ENCODE measurements around the gene MTERF4. TPM values are rescaled to one million over a fixed set of nuclear protein-coding genes. Genes with fewer than 3 reads are reported as not detected.
A peak's percentile ranks its signal among the peaks of the same experiment; 100 is the strongest.
"Not testable (repeated sequence)": the region's sequence is repeated elsewhere in the genome, so short reads cannot be mapped to it uniquely, and the experiment has no call there.

Gene MTERF4
- polyA plus RNA-seq, 2 of the 4 experiments (the other 2 are of a cell fraction) = 44.9 to 47.1 TPM

- Histone ChIP-seq H3K4me3 (no peak overlapping the region), H3K9me3 (no peaks in the 10 kb centered on the region), H3K4me2 (no peak overlapping the region), H3K4me1 (peaks cover 36% of the 10 kb centered on the region), H3K27ac (peak overlapping the region in 1 of 2 experiments; percentile 68; a peak in 1 of 6 replicates)
- ChIA-PET CTCF (interaction anchor here (1.0 kb wide), 1 partner anchor 565 kb away, joined by 3 read pairs; no protein-coding TSS in a partner anchor), POLR2A (interaction anchor here (0.7 kb wide), 1 partner anchor 517 kb away, joined by 3 read pairs; no protein-coding TSS in a partner anchor)
- 74% methylated on average over 4 of the region's 6 CpGs for WGBS (ENCODE audit: missing lambda C conversion rate)
- FAIRE-seq (no peak), DNase-seq (ENCODE audit: low read depth in 1 of 2, low spot score in 1 of 2) (no peak), ATAC-seq (no peak)
- TF ChIP-seq ELK1 (IDR thresholded peaks at IDR 0.05; ENCODE audit: low read depth, low read length) = no peak
- TF ChIP-seq E2F6 (IDR thresholded peaks at IDR 0.05; ENCODE audit: borderline replicate concordance, low read depth) = no peak
- no peak for TF ChIP-seq JUN (IDR thresholded peaks at IDR 0.05)
- TF ChIP-seq EP300 (IDR thresholded peaks at IDR 0.05) = no peak
- no peak for TF ChIP-seq FOSL2 (IDR thresholded peaks at IDR 0.05)
- no peak for TF ChIP-seq FOSL2 (CRISPR knock-in tag; IDR thresholded peaks at IDR 0.05)
- TF ChIP-seq ESRRA (IDR thresholded peaks at IDR 0.05; ENCODE audit: borderline replicate concordance, low read length) = no peak
- TF ChIP-seq ZFP36 (IDR thresholded peaks at IDR 0.05; ENCODE audit: borderline replicate concordance, partially characterized antibody) = no peak
- TF ChIP-seq EHF (CRISPR knock-in tag; IDR thresholded peaks at IDR 0.05) = no peak
- no peak for TF ChIP-seq MAZ (IDR thresholded peaks at IDR 0.05; ENCODE audit: borderline replicate concordance, low read depth, low read length)
Observed at GRCh38 chr2:241094924-241095420, 7.1 kb downstream of the MTERF4 start.

GRCh38 chr2:241094172-241094571 lies 7.9 kb downstream of the MTERF4 start:
- Histone ChIP-seq H3K4me3 (no peak overlapping the region), H3K9me3 (no peaks in the 10 kb centered on the region), H3K4me2 (peak overlapping the region; percentile 73), H3K4me1 (peaks cover 36% of the 10 kb centered on the region), H3K27ac (peak overlapping the region; percentile 57 to 68; a peak in 5 of 6 replicates)
- FAIRE-seq = no peak
- ChIA-PET CTCF (interaction anchor here (0.6 to 1.0 kb wide), 2 partner anchors 16 to 565 kb away, joined by 3 to 4 read pairs; no protein-coding TSS in a partner anchor), POLR2A (interaction anchor here (0.7 to 1.8 kb wide), 2 partner anchors 8 to 518 kb away, joined by 3 to 7 read pairs; partner anchors contain the start of gene MTERF4)
- WGBS (ENCODE audit: missing lambda C conversion rate) = 92% methylated on average over 7 of the region's 7 CpGs
- DNase-seq (ENCODE audit: low read depth in 1 of 2, low spot score in 1 of 2) = no peak
- TF ChIP-seq E2F6 (IDR thresholded peaks at IDR 0.05; ENCODE audit: borderline replicate concordance, low read depth) = no peak
- ATAC-seq = peak in 1 of 2 experiments; percentile 2; a peak in 1 of 6 replicates

GRCh38 chr2:241093133-241093781 lies 8.8 kb downstream of the MTERF4 start:
- TF ChIP-seq CEBPB (IDR thresholded peaks at IDR 0.05) (peak in 1 of 2 experiments; percentile 12; a peak in 1 of 4 replicates), GATA3 (IDR thresholded peaks at IDR 0.05; ENCODE audit: borderline replicate concordance) (peak; percentile 75), ZFP36 (IDR thresholded peaks at IDR 0.05; ENCODE audit: borderline replicate concordance, partially characterized antibody) (peak; percentile 46), EP300 (IDR thresholded peaks at IDR 0.05) (peak in 1 of 2 experiments; percentile 20; a peak in 1 of 5 replicates), E2F6 (IDR thresholded peaks at IDR 0.05; ENCODE audit: borderline replicate concordance, low read depth) (0 out of 2 replicates have a peak, but pooled peaks have one; percentile 22), MAX (IDR thresholded peaks at IDR 0.05) (peak; percentile 74), JUN (IDR thresholded peaks at IDR 0.05) (peak in 1 of 2 experiments; percentile 64; a peak in 2 of 5 replicates)
- POLR2A ChIA-PET = interaction anchor here (1.8 kb wide), 1 partner anchor 9 kb away, joined by 7 read pairs; the partner anchor contains the start of gene MTERF4
- peak overlapping the region; percentile 73 for H3K4me2 ChIP-seq
- FAIRE-seq, H3K9me3 ChIP-seq, H3K4me3 ChIP-seq: not testable (repeated sequence)
- CTCF ChIA-PET = interaction anchor here (0.7 kb wide), 1 partner anchor 179 kb away, joined by 4 read pairs; no protein-coding TSS in a partner anchor
- peaks cover 36% of the 10 kb centered on the region for H3K4me1 ChIP-seq
- peak overlapping the region; percentile 60 to 72; a peak in 5 of 6 replicates for H3K27ac ChIP-seq
- ATAC-seq = peak; percentile 94 to 95
- DNase-seq (ENCODE audit: low read depth in 1 of 2, low spot score in 1 of 2) = peak in 1 of 2 experiments; percentile 83
- 4% methylated on average over 10 of the region's 10 CpGs for WGBS (ENCODE audit: missing lambda C conversion rate)
